Effector CD8-positive, alpha-beta T cell (primary cell): ENCODE results near the gene MICA.
A peak's percentile ranks its signal among the peaks of the same experiment; 100 is the strongest.
"Not testable (repeated sequence)": the region's sequence is repeated elsewhere in the genome, so short reads cannot be mapped to it uniquely, and the experiment has no call there.

Source experiments
- DNase-seq: peaks from one replicate; lab custom pipeline; 2025; lab: John Stamatoyannopoulos, UW

The MICA gene

GRCh38 chr6:31381666-31382065 lies 21.7 kb upstream of the MICA start:
- DNase-seq, result no peak

DNA sequence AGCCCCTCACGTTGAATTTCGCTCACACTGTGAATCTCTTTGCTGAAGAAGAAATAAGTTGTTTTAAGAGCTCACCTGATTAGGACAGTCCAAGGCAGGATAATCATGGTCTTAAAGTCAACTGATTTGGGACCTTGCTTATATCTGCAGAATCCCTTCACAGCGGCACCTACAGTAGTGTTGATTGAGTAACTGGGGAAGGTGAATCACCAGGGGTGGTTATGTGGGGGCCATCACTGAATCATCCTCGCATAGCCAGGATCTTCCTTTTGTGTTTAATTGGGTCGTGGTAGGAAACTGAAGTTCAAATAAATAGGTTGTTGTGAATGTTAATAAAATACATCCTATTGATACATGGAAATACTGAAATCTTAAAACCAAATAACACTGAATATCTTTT lies 20.2 kb upstream of the MICA start:
- no peak for DNase-seq

DNA sequence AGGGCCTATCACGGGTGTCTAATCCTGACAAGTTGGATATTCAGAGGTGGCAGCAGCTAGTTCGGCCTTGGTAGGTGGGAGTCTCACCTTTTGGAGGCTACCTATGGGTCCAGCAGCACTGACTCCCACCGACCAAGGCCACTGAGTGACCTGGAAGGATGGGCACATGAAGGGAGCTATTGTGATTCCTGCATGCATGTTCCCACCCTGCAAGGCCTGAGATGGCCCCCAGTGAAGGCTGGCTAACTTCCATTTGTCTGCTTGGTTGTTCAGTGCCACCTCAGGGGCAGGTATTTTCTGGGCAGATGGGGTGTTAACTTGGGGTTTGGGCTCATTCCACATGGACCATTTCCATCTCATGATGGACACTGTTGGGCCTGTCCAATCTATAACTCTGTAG lies 18.4 kb upstream of the MICA start:
- no peak for DNase-seq

GRCh38 chr6:31386099-31386498 lies 17.3 kb upstream of the MICA start:
- DNase-seq, result no peak

- no peak for DNase-seq
Observed at GRCh38 chr6:31386977-31387376, 16.4 kb upstream of the MICA start.

DNA sequence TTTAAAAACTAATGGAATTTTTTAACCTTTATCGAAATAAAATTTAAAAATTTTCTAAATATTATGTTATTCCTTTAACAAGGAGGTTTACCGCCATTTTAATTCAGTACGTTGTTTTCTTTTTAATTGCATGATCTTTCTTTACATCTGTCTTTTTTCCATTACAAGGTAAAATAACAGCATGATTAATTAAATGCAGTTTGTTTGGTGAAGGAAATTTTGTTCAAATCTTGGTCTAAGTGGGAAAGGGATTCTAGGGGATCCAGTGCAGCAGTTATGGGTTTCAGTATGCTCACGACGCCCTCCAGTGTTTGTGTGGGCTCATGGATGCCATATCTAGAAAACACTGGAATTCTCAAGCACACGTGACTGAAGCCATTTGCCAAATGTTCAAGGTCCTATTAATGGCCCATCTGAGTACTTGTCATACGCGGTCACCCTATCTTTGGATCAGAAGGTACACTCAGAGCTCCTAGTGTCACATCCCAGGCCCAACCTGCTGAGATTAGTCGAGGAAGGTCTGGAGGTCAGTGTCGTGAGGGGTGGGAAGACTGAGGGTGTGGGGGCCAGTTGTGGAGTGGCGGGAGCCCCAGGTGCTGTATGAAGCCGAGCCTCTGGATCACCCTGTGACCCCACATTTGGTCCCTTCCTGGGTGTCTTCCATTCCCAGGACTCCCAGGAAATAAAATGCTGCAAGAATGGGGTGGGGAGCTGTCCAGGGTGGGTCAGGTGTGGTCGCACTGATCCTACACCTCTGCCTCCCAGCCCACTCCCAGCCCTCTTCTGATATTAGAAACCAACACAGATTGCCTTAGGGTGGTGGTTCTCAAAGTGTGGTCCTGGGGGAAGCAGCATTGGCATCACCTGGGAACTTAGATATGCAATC lies 14.2 kb upstream of the MICA start:
- not testable (repeated sequence) for DNase-seq

GRCh38 chr6:31389802-31390132 lies 13.6 kb upstream of the MICA start:
- not testable (repeated sequence) for DNase-seq

DNA sequence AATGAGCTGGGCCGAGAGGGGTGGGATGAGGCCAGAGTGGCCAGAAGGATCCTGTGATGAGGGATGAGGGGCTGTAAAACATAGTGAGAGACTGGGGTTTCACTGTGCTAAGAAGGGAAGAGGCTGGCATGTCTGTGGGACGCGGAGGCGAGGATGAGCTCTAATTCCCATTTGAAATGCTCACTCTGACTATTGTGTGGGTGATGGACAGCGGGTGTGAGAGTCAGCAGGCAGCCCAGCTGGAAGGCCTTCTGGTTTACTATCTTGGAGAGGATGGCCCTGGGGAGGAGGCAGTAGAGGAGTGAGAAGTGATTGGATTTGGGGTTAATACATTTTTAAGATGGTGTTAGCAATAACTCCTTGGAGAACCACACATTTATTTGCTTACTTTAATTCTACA lies 9.5 kb upstream of the MICA start:
- no peak for DNase-seq

DNA sequence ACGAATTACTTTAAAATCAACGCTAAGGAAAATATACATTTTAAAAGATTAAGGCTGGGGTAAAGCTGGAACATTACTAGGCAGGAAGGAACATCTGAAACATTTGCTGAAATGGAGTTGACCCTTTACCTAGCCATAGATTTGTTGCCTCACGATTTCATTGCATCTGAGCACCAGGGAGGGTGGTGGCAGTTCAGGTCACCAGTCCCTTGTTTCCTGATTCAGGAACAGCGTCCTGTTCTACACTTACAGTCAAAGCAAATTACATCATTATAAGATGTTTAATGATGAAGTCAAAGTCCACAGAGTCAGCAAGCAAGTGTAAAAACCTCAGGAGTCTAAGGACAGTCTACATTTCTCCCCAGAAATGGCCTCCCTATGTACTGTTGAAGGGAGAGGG lies 9.0 kb upstream of the MICA start:
- no peak for DNase-seq

DNA sequence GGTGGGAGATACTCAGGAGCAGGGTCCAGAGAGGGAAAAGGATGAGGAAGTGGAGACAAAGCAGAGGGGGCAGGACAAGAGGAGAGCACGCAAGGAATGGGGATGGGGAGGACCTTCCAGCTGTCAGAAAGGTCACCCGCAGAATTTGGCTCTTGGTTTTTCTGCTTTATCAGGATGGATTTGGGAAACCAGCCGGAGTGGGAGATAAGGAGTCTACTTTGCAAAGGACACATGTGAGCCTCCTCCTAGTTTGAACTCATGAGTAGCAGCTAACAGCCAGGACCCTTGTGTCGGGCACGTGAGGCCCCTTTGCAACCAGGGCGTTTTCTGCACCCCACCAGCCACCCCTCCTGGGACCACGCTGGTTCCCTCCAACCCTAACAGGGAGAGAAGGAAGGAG lies 7.6 kb upstream of the MICA start:
- DNase-seq, result no peak

DNA sequence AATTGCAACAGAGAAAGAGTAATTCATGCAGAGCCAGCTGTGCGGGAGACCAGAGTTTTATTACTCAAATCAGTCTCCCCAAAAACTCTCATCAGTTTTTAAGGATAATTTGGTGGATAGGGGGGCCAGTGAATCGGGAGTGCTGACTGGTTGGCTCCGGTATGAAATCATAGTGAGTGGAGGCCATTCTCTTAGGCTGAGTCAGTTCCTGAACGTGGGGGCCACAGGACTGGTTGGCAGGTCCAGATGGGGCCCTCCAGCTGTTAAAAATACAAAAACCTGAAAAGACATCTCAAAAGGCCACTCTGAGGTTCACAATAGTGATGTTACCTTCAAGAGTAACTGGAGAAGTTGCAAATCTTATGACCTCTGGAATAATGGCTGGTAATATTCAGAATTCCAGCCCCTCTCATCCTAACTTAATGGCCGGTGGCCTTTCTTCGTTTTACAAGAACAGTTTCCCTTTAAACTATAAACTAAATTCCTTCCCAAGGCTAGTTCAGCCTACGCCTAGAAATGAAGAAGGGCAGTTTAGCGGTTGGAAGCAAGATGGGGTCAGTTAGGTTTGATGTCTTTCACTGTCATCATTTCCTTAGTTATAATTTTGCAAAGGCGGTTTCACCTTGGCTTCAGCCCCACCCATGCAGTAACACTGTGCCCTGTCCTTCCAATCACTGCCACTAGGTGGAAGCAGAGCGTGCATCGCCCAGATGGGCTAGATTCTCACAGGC lies 6.8 kb upstream of the MICA start:
- peak; percentile 80 for DNase-seq

DNA sequence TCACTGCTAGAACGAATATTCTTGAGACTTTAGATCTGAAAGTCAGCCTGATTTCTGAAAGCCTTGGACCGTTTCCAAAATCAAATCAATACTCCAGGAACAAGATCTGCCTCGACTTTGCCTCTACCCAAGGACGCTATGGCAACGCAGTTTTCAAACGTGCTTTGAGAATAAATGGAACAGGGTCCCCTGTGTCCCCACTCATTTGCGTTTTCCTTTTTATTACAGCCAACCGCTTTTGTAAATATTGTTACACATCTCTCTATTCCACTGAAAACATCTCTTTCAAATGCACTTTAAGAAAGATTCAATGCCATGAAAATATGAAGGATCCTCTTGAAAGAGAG lies 6.3 kb upstream of the MICA start:
- DNase-seq, result not testable (repeated sequence)

DNA sequence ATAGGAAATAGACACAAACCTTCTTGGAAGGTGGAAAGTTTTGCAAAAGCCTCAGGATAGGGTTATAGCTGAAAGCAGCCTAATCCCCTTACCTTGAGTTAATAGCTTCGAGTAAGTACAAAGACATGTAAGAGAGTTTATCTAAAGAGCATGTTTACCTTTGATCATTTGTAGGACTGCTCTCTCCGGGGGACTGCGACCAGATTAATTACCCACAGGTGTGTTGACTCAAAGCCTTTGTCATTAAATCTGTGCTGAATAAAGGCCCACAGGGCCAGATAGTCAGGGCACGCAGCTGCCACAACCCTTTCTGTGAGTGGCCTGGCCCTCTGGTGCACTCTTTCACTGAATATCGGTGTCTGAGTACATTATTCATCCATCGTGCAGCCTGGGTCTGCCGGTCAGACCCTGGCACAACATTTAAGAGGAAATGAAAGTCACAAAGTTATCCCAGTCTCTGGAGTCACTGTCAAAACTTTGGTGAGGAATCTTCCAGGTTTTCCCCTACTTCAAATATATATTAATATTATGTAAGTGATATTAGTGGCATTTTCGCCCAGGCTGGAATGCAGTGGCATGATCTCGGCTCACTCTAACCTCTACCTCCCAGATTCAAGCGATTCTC lies 5.4 kb upstream of the MICA start:
- DNase-seq, result no peak

GRCh38 chr6:31399589-31400466 lies 3.6 kb upstream of the MICA start:
- DNase-seq, result peak; percentile 56

DNA sequence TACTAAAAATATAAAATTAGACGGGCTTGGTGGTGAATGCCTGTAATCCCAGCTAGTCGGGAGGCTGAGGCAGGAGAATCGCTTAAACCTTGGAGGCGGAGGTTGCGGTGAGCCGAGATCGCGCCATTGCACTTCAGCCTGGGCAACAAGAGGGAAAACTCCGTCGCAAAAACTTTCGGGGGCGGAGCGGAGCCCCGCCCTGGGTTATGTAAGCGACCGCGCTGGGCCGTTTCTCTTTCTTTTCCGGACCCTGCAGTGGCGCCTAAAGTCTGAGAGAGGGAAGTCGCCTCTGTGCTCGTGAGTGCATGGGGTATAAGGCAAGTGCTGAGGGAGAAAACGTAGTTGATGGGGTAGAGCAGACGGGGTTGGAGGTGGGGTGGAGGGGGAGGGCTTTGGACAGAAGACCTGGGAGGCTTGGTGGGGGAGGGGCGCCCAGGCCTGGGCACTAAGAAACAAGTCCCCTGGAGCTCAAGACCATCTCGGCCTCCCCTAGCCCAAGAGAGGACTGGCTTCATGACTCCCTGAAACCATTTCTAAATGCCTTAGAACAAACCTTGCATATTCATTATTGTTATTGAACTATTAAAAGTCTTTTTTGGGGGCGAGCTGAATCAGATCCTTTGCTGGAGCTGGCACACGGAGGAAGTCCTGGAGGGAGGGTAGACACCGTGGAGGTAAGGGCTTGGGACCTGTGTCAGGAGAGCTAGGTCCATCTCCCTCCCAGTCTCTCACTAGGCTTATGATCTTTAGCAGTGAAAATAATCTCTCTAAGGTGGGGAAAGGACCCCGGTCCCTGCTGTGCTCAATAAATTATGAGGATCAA lies 2.7 kb upstream of the MICA start:
- peak; percentile 63 for DNase-seq

DNA sequence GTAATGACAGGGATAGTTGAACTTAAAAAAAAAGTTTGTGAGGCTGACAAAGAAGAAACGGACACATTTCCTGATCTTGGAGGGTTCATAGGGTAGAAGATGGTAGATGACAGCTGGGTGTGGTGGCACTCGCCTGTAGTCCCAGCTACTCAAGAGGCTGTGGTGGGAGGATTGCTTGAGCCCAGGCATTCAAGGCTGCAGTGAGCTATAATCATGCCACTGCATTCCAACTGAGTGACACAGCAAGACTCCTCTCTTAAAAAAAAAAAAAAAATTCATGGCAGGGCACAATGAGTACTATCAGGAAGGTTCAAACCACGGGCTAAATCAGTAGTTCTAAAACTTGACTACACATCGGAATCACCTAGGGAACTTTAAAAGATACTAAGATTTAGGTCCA lies 2.0 kb upstream of the MICA start:
- no peak for DNase-seq

DNA sequence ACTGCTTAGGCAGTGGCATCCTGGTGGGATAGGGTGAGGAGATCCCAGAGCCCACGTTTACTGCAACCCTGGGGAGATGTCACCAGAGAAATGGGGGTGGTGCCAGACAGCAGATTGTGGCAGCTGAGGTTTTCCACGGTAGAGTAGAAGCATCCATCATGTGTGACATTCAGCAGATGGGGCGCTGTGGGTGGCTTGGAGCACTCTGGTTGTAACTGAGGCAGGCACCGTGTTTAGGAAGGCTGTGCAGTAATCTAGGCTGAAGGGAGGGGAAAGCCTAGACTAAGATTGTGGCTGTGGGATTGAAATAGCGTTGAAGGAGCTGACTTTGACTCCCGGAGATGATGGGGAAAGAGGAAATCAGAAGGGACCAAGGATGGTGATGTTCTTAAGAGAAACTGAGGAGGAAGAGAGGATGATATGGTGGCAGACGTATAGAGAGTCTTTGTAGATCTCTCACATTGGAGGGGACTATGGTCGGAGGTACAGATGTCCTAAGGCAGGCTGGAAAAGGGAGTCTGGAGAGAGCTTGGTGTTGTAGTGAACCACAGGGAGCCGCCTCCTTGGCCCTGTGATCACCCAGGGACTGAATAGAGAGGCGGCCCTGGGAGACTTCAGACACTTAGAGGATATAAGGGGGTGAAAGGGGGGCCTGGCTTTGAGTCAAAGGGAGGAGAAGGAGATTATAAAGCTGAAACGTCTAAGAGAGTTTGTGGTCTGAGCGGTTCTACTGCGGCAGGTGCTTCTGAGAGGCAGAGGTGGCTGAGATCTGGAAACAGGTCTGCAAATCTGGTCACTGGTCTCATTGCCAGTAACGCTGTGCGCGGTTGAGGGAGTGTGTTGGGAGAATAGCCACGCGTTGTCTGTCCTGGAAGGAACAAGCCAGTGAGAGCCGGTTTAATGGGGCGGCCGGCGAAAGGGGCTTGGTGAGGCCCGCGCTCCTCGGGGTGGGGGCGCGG lies 792 bp upstream of the MICA start:
- DNase-seq, result no peak

DNA sequence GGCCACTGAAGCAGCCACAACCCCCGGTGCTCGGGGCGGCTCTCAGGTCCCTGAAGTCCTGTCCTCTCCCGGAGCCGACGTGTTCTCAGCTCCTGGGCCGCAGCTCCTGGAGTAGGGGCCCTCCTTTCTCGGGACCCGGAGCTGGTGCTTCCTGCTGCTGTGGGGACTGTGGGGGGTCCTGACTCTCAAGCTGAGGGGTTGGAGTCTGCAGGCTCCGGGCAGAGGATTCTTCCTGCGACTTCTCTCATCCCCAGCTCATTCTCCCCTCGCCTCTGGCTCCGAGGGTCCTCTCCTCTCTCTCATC lies 618 bp downstream of the MICA start:
- not testable (repeated sequence) for DNase-seq

DNA sequence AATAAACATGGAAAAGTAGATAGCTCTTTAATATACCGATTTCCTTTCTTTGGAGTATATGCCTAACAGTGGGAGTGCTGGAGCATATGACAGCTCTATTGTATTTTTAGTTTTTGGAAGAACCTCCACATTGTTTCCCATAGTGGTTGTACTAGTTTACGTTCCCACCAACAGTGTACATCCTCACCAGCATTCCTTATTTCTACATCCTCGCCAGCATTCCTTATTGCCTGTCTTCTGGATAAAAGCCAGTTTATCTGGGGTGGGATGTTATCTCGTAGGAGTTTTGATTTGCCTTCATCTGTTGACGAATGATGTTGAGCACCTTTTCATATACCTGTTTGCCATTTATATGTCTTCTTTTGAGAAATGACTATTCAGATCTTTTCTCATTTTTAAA lies 2.6 kb downstream of the MICA start:
- DNase-seq, result no peak

DNA sequence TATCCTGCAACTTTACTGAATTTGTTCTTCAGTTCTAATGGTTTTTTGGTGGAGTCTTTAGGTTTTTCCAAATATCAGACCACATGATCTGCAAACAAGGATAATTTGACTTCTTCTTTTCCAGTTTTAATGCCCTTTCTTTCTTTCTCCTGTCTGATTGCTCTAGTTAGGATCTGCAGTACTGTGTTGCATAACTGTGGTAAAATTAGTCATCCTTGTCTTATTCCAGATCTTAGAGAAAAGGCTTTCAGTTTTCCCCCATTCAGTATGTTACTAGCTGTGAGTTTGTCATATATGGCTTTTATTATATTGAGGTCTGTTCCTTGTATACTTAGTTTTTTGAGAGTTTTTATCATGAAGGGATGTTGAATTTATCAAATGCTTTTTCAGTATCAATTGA lies 4.3 kb downstream of the MICA start:
- DNase-seq, result no peak
